ENCODE measurements around the gene BMPR1A. TPM values are rescaled to one million over a fixed set of nuclear protein-coding genes. Genes with fewer than 3 reads are reported as not detected.

BMPR1A gene
- polyA plus RNA-seq, 1 donor (not counting 4 experiments of a cell fraction or from before 2014, with no cell fraction given), result 22.2 TPM

DNA sequence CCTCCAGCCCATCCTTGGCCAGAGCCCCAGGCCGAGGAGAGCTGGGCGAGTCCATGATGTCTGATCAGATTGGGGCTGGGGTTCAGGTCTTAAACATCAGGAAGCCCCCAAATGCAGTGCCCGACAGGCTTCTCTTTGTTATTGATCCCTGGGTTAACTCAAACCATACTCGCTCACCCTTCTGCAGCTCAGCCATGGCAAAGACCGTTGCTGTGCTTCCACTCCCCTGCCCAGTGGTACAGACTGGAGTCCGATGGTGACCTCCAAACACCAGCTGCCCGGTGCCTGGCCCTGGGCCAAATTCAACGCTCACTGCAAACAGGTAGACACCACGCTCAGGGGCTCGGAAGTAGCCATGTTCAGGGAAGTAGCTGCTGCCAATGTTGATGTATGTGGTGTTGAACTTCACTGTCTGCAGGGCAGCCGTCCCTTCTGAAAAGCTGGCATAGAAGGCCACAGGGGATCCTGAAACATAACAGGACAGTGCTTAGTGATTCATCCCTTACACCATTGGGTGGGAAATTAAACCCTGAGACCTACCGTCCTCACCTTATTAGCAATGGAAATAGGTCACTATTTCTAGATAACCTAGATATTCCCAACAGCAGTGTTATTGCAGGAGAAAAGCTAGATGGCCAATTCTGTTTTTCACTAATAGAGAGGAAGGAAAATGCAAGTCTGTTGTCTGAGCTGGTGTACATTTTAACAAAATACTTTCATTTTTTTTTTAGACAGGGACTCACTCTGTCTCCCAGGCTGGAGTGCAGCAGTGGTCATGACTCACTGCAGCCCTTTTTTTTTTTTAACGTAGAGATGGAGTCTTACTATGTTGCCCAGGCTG is 180.5 kb downstream of the BMPR1A start:
- dilution Hi-C loops (cut with MboI; ENCODE audit: extremely low pct_ligation_motif_present, low sequenced_read_pairs), result no loop called here
- no peak overlapping the region for H3K4me3 ChIP-seq (ENCODE audit: control insufficient read depth in 2 of 3, extremely low read depth in 1 of 3, insufficient read depth in 2 of 3, low read depth in 1 of 3, low read length in 3 of 3)
- no peaks in the 10 kb centered on the region for H3K79me2 ChIP-seq (ENCODE audit: control insufficient read depth, insufficient read depth, low read length)
- TF ChIP-seq EZH2 (IDR thresholded peaks at IDR 0.05; ENCODE audit: low read length), result no peak
- TF ChIP-seq, protein P1, sequence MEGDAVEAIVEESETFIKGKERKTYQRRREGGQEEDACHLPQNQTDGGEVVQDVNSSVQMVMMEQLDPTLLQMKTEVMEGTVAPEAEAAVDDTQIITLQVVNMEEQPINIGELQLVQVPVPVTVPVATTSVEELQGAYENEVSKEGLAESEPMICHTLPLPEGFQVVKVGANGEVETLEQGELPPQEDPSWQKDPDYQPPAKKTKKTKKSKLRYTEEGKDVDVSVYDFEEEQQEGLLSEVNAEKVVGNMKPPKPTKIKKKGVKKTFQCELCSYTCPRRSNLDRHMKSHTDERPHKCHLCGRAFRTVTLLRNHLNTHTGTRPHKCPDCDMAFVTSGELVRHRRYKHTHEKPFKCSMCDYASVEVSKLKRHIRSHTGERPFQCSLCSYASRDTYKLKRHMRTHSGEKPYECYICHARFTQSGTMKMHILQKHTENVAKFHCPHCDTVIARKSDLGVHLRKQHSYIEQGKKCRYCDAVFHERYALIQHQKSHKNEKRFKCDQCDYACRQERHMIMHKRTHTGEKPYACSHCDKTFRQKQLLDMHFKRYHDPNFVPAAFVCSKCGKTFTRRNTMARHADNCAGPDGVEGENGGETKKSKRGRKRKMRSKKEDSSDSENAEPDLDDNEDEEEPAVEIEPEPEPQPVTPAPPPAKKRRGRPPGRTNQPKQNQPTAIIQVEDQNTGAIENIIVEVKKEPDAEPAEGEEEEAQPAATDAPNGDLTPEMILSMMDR (optimal IDR thresholded peaks at IDR 0.05 in 1 of 3, IDR thresholded peaks at IDR 0.05 in 1 of 3, conservative IDR thresholded peaks at IDR 0.05 in 1 of 3; ENCODE audit: extremely low read depth in 1 of 3, insufficient read depth in 2 of 3, low read length in 3 of 3), result no peak
- peaks cover 7% of the 10 kb centered on the region in 2 experiments for H3K36me3 ChIP-seq (ENCODE audit: control insufficient read depth in 2 of 2, extremely low read depth in 1 of 2, insufficient read depth in 2 of 2, low read length in 2 of 2)
- H3K4me1 ChIP-seq (ENCODE audit: control insufficient read depth, extremely low read depth, insufficient read depth, low read length), result no peaks in the 10 kb centered on the region
- H3K27ac ChIP-seq (ENCODE audit: control insufficient read depth, insufficient read depth, low read length), result no peak overlapping the region
- H3K27me3 ChIP-seq (ENCODE audit: control insufficient read depth, extremely low read depth, insufficient read depth, low read length), result no peaks in the 10 kb centered on the region
- no peak overlapping the region for H3K4me2 ChIP-seq (ENCODE audit: control insufficient read depth, extremely low read depth, insufficient read depth, low read depth, low read length)
- no peak for FAIRE-seq
- no peak overlapping the region for H2AFZ ChIP-seq (ENCODE audit: control insufficient read depth, low read length)
- H3K9ac ChIP-seq (ENCODE audit: control insufficient read depth, extremely low read depth, insufficient read depth, low read length), result no peak overlapping the region
- H3K9me1 ChIP-seq (ENCODE audit: control insufficient read depth, extremely low read depth, insufficient read depth, low read length), result no peaks in the 10 kb centered on the region
- no peaks in the 10 kb centered on the region for H3K9me3 ChIP-seq (ENCODE audit: control insufficient read depth, low read depth, low read length)
- no peaks in the 10 kb centered on the region for H4K20me1 ChIP-seq (ENCODE audit: control insufficient read depth, extremely low read depth, insufficient read depth, low read length)
- DNase-seq (ENCODE audit: low read depth, low spot score), result no peak

DNA sequence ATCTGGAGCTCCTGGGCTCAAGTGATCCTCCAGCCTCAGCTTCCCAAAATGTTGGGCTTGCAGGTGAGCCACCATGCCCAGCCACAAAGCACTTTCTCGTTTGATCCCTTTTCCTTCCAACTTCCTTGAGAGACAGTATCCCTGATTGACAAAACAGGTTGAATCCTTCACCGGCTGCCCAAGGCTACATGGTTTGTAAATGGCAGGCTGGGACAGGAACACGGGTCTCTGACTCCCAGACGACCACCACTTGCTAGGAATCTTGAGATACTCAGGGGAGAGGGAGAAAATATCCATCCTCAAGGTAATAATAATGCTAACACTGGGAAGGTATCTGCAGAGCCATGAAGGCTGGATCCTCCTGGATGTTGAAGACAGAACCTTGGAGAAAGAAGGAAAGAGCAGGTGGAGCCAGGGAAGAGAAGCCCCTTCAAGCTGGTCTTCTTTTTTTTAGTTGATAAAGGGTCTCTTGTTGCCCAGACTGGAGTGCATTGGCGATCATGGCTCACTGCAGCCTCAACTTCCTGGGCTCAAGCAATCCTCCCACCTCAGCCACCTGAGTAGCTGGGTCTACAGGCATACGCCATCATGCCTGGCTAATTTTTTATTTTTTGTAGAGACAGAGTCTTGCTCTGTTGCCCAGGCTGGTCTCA is 181.2 kb downstream of the BMPR1A start:
- peaks cover 7% of the 10 kb centered on the region in 2 experiments for H3K36me3 ChIP-seq (ENCODE audit: control insufficient read depth in 2 of 2, extremely low read depth in 1 of 2, insufficient read depth in 2 of 2, low read length in 2 of 2)
- H3K9me1 ChIP-seq (ENCODE audit: control insufficient read depth, extremely low read depth, insufficient read depth, low read length), result no peaks in the 10 kb centered on the region
- no peak overlapping the region for H2AFZ ChIP-seq (ENCODE audit: control insufficient read depth, low read length)
- H3K4me1 ChIP-seq (ENCODE audit: control insufficient read depth, extremely low read depth, insufficient read depth, low read length), result no peaks in the 10 kb centered on the region
- H3K4me2 ChIP-seq (ENCODE audit: control insufficient read depth, extremely low read depth, insufficient read depth, low read depth, low read length), result no peak overlapping the region
- no peak overlapping the region for H3K9ac ChIP-seq (ENCODE audit: control insufficient read depth, extremely low read depth, insufficient read depth, low read length)
- H3K27me3 ChIP-seq (ENCODE audit: control insufficient read depth, extremely low read depth, insufficient read depth, low read length), result no peaks in the 10 kb centered on the region
- FAIRE-seq (no peak), DNase-seq (ENCODE audit: low read depth, low spot score) (no peak)
- no peaks in the 10 kb centered on the region for H3K9me3 ChIP-seq (ENCODE audit: control insufficient read depth, low read depth, low read length)
- H3K4me3 ChIP-seq (ENCODE audit: control insufficient read depth in 2 of 3, extremely low read depth in 1 of 3, insufficient read depth in 2 of 3, low read depth in 1 of 3, low read length in 3 of 3), result no peak overlapping the region
- TF ChIP-seq, protein P1 (optimal IDR thresholded peaks at IDR 0.05 in 1 of 3, IDR thresholded peaks at IDR 0.05 in 1 of 3, conservative IDR thresholded peaks at IDR 0.05 in 1 of 3; ENCODE audit: extremely low read depth in 1 of 3, insufficient read depth in 2 of 3, low read length in 3 of 3), result no peak
- TF ChIP-seq EZH2 (IDR thresholded peaks at IDR 0.05; ENCODE audit: low read length), result no peak
- no peak overlapping the region for H3K27ac ChIP-seq (ENCODE audit: control insufficient read depth, insufficient read depth, low read length)
- H4K20me1 ChIP-seq (ENCODE audit: control insufficient read depth, extremely low read depth, insufficient read depth, low read length), result no peaks in the 10 kb centered on the region
- H3K79me2 ChIP-seq (ENCODE audit: control insufficient read depth, insufficient read depth, low read length), result no peaks in the 10 kb centered on the region
- dilution Hi-C loops (cut with MboI; ENCODE audit: extremely low pct_ligation_motif_present, low sequenced_read_pairs), result no loop called here
